ENCODE data around the gene ATXN1. TPM values are rescaled to one million over a fixed set of nuclear protein-coding genes. Genes with fewer than 3 reads are reported as not detected.

Gene ATXN1
- total RNA-seq, 1 donor from 2014 or later, result 15.5 TPM

GRCh38 chr6:16359563-16359962 lies 401.7 kb downstream of the ATXN1 start:
- no peak overlapping the region for H3K4me3 Mint-ChIP-seq (ENCODE audit: unreplicated experiment)
- DNase-seq, result no peak
- H3K27ac Mint-ChIP-seq (ENCODE audit: unreplicated experiment), result no peak overlapping the region
- H3K4me1 Mint-ChIP-seq (ENCODE audit: low read depth, unreplicated experiment), result peaks cover 4% of the 10 kb centered on the region
- H3K36me3 Mint-ChIP-seq (ENCODE audit: unreplicated experiment), result no peaks in the 10 kb centered on the region
- H3K9me3 Mint-ChIP-seq (ENCODE audit: unreplicated experiment), result no peaks in the 10 kb centered on the region
- no peaks in the 10 kb centered on the region for H3K27me3 Mint-ChIP-seq (ENCODE audit: unreplicated experiment)
- no peak for TF ChIP-seq CTCF (IDR thresholded peaks at IDR 0.05; ENCODE audit: partially characterized antibody, unreplicated experiment)

- no peak overlapping the region for H3K27ac Mint-ChIP-seq (ENCODE audit: unreplicated experiment)
- H3K9me3 Mint-ChIP-seq (ENCODE audit: unreplicated experiment), result no peaks in the 10 kb centered on the region
- no peak for DNase-seq
- no peak overlapping the region for H3K4me3 Mint-ChIP-seq (ENCODE audit: unreplicated experiment)
- no peaks in the 10 kb centered on the region for H3K27me3 Mint-ChIP-seq (ENCODE audit: unreplicated experiment)
- no peaks in the 10 kb centered on the region for H3K36me3 Mint-ChIP-seq (ENCODE audit: unreplicated experiment)
- no peak for TF ChIP-seq CTCF (IDR thresholded peaks at IDR 0.05; ENCODE audit: partially characterized antibody, unreplicated experiment)
- H3K4me1 Mint-ChIP-seq (ENCODE audit: low read depth, unreplicated experiment), result peaks cover 4% of the 10 kb centered on the region
These were observed 402.6 kb downstream of the ATXN1 start for GRCh38 chr6:16358531-16359138.

GRCh38 chr6:16355699-16356446 lies 405.4 kb downstream of the ATXN1 start:
- Mint-ChIP-seq H3K4me3 (ENCODE audit: unreplicated experiment) (no peak overlapping the region), H3K9me3 (ENCODE audit: unreplicated experiment) (no peaks in the 10 kb centered on the region), H3K36me3 (ENCODE audit: unreplicated experiment) (no peaks in the 10 kb centered on the region), H3K27ac (ENCODE audit: unreplicated experiment) (no peak overlapping the region), H3K4me1 (ENCODE audit: low read depth, unreplicated experiment) (peaks cover 12% of the 10 kb centered on the region), H3K27me3 (ENCODE audit: unreplicated experiment) (no peaks in the 10 kb centered on the region)
- TF ChIP-seq CTCF (IDR thresholded peaks at IDR 0.05; ENCODE audit: partially characterized antibody, unreplicated experiment), result no peak
- no peak for DNase-seq

GRCh38 chr6:16355238-16355637 lies 406.0 kb downstream of the ATXN1 start:
- Mint-ChIP-seq H3K36me3 (ENCODE audit: unreplicated experiment) (no peaks in the 10 kb centered on the region), H3K27ac (ENCODE audit: unreplicated experiment) (no peak overlapping the region), H3K4me3 (ENCODE audit: unreplicated experiment) (no peak overlapping the region), H3K4me1 (ENCODE audit: low read depth, unreplicated experiment) (peaks cover 12% of the 10 kb centered on the region), H3K27me3 (ENCODE audit: unreplicated experiment) (no peaks in the 10 kb centered on the region), H3K9me3 (ENCODE audit: unreplicated experiment) (no peaks in the 10 kb centered on the region)
- no peak for TF ChIP-seq CTCF (IDR thresholded peaks at IDR 0.05; ENCODE audit: partially characterized antibody, unreplicated experiment)
- DNase-seq, result no peak

- H3K9me3 Mint-ChIP-seq (ENCODE audit: unreplicated experiment), result no peaks in the 10 kb centered on the region
- no peaks in the 10 kb centered on the region for H3K36me3 Mint-ChIP-seq (ENCODE audit: unreplicated experiment)
- no peak for TF ChIP-seq CTCF (IDR thresholded peaks at IDR 0.05; ENCODE audit: partially characterized antibody, unreplicated experiment)
- peaks cover 12% of the 10 kb centered on the region for H3K4me1 Mint-ChIP-seq (ENCODE audit: low read depth, unreplicated experiment)
- no peak for DNase-seq
- H3K27ac Mint-ChIP-seq (ENCODE audit: unreplicated experiment), result no peak overlapping the region
- H3K4me3 Mint-ChIP-seq (ENCODE audit: unreplicated experiment), result no peak overlapping the region
- H3K27me3 Mint-ChIP-seq (ENCODE audit: unreplicated experiment), result no peaks in the 10 kb centered on the region
These were observed 406.6 kb downstream of the ATXN1 start for GRCh38 chr6:16354692-16355091.
